GM23338 (cell line): ENCODE data around the gene SVIL.
"Not testable (repeated sequence)": the region's sequence is repeated elsewhere in the genome, so short reads cannot be mapped to it uniquely, and the experiment has no call there.

Experiments used
- CREB1 ChIP-seq: fragments of 250-450 bp; sonication (Bioruptor Pico); IDR thresholded peaks from 2 replicates; pipeline ENCODE4 v1.5.0; 2020; ENCODE audit warnings: low read depth, mild to moderate bottlenecking, moderate library complexity
- EZH2 ChIP-seq: fragments of 200-600 bp; sonication (generic); IDR thresholded peaks from one replicate; pipeline ENCODE4 v1.8.0; 2017; ENCODE audit warnings: antibody characterized with exemption, mild to moderate bottlenecking, low read depth; ENCODE audit not compliant: unreplicated experiment
- EZH2phosphoT487 ChIP-seq: fragments of 200-600 bp; sonication (generic); IDR thresholded peaks from one replicate; pipeline ENCODE4 v1.8.1; 2018; ENCODE audit warnings: antibody characterized with exemption; ENCODE audit not compliant: unreplicated experiment
- JUNB ChIP-seq: IDR thresholded peaks from one replicate; pipeline ENCODE4 v1.6.1; 2016; ENCODE audit warnings: antibody characterized with exemption; ENCODE audit not compliant: unreplicated experiment
- POLR2AphosphoS5 ChIP-seq: IDR thresholded peaks from 2 replicates; pipeline ENCODE4 v1.6.1; 2016; ENCODE audit warnings: antibody characterized with exemption, low read depth
- ZNF114 ChIP-seq: fragments of 250-450 bp; sonication (Bioruptor Pico); IDR thresholded peaks from 2 replicates; pipeline ENCODE4 v1.5.0; 2020; ENCODE audit warnings: mild to moderate bottlenecking, moderate library complexity
- TF ChIP-seq, protein P1 (sequence below), 2 experiments: fragments of 200-600 bp in 1 of 2; sonication (generic) in 1 of 2; conservative IDR thresholded peaks; 2 replicates each; pipeline versions ENCODE4 v1.5.1 to v1.6.1; 2016 to 2017; ENCODE audit warnings: antibody characterized with exemption in 2 of 2, low read depth in 2 of 2, mild to moderate bottlenecking in 2 of 2, moderate library complexity in 1 of 2
- TF ChIP-seq, protein P2 (sequence below): IDR thresholded peaks from 2 replicates; pipeline ENCODE4 v1.6.1; 2016; ENCODE audit warnings: antibody characterized with exemption
- TF ChIP-seq, protein P3 (sequence below): IDR thresholded peaks from one replicate; pipeline ENCODE4 v1.6.1; 2018; ENCODE audit warnings: antibody characterized with exemption; ENCODE audit not compliant: unreplicated experiment

DNA sequence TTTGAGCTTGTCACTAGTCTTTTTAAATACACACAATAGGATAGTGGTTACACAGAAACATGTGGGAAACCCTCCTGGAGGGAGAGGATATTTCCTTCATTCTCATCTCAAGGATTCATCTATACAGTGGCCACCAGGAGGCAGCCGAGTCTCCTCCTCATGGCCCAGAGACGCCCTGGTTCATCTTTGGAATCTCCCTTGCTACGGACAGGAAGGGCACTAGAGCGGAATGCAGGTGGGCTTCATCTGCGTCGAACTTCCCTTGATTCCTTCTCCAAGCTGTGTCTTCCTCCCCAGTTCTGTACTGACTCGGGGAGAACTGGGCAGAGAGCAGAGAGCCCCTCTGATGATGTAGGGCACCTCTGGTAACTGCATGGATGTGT is 146.9 kb downstream of the SVIL start:
- TF ChIP-seq, protein P1, sequence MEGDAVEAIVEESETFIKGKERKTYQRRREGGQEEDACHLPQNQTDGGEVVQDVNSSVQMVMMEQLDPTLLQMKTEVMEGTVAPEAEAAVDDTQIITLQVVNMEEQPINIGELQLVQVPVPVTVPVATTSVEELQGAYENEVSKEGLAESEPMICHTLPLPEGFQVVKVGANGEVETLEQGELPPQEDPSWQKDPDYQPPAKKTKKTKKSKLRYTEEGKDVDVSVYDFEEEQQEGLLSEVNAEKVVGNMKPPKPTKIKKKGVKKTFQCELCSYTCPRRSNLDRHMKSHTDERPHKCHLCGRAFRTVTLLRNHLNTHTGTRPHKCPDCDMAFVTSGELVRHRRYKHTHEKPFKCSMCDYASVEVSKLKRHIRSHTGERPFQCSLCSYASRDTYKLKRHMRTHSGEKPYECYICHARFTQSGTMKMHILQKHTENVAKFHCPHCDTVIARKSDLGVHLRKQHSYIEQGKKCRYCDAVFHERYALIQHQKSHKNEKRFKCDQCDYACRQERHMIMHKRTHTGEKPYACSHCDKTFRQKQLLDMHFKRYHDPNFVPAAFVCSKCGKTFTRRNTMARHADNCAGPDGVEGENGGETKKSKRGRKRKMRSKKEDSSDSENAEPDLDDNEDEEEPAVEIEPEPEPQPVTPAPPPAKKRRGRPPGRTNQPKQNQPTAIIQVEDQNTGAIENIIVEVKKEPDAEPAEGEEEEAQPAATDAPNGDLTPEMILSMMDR (conservative IDR thresholded peaks at IDR 0.05; ENCODE audit: low read depth in 2 of 2): peak; percentile 44 to 49; a peak in 3 of 4 replicates
- TF ChIP-seq, protein P2, sequence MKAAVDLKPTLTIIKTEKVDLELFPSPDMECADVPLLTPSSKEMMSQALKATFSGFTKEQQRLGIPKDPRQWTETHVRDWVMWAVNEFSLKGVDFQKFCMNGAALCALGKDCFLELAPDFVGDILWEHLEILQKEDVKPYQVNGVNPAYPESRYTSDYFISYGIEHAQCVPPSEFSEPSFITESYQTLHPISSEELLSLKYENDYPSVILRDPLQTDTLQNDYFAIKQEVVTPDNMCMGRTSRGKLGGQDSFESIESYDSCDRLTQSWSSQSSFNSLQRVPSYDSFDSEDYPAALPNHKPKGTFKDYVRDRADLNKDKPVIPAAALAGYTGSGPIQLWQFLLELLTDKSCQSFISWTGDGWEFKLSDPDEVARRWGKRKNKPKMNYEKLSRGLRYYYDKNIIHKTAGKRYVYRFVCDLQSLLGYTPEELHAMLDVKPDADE: not testable (repeated sequence)
- not testable (repeated sequence) for TF ChIP-seq CREB1 (CRISPR knock-in tag); POLR2AphosphoS5; EZH2phosphoT487; EZH2; ZNF114 (CRISPR knock-in tag); JUNB
- TF ChIP-seq, protein P3, sequence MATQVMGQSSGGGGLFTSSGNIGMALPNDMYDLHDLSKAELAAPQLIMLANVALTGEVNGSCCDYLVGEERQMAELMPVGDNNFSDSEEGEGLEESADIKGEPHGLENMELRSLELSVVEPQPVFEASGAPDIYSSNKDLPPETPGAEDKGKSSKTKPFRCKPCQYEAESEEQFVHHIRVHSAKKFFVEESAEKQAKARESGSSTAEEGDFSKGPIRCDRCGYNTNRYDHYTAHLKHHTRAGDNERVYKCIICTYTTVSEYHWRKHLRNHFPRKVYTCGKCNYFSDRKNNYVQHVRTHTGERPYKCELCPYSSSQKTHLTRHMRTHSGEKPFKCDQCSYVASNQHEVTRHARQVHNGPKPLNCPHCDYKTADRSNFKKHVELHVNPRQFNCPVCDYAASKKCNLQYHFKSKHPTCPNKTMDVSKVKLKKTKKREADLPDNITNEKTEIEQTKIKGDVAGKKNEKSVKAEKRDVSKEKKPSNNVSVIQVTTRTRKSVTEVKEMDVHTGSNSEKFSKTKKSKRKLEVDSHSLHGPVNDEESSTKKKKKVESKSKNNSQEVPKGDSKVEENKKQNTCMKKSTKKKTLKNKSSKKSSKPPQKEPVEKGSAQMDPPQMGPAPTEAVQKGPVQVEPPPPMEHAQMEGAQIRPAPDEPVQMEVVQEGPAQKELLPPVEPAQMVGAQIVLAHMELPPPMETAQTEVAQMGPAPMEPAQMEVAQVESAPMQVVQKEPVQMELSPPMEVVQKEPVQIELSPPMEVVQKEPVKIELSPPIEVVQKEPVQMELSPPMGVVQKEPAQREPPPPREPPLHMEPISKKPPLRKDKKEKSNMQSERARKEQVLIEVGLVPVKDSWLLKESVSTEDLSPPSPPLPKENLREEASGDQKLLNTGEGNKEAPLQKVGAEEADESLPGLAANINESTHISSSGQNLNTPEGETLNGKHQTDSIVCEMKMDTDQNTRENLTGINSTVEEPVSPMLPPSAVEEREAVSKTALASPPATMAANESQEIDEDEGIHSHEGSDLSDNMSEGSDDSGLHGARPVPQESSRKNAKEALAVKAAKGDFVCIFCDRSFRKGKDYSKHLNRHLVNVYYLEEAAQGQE: not testable (repeated sequence)
